ENCODE data around the gene SPON1. TPM values are rescaled to one million over a fixed set of nuclear protein-coding genes. Genes with fewer than 3 reads are reported as not detected.

The SPON1 gene
- total and polyA plus RNA-seq, 2 of the 8 experiments (the other 6 are each of a cell fraction or from before 2014, with no cell fraction given): 1.5 to 5.4 TPM

GRCh38 chr11:14102766-14103165 is 140.2 kb downstream of the SPON1 start:
- Histone ChIP-seq H3K4me2 (ENCODE audit: insufficient read depth in 1 of 2, low read depth in 2 of 2, low read length in 2 of 2) (no peak overlapping the region), H3K14ac (ENCODE audit: insufficient read length) (no peak overlapping the region), H3K9ac (replicated peaks in 1 of 4; ENCODE audit: extremely low read depth in 1 of 4, low read depth in 3 of 4, low read length in 3 of 4) (no peak overlapping the region), H4K20me1 (replicated peaks in 1 of 2; ENCODE audit: control insufficient read depth in 1 of 2, insufficient read depth in 2 of 2, low read length in 2 of 2) (no peaks in the 10 kb centered on the region), H3K4me1 (replicated peaks in 1 of 4; ENCODE audit: control insufficient read depth in 3 of 4, insufficient read depth in 4 of 4, low read length in 3 of 4) (peaks cover 0 to 3% (median 0%) of the 10 kb centered on the region in 4 experiments; a peak in 1 of 7 replicates), H3K27me3 (replicated peaks in 1 of 4; ENCODE audit: control insufficient read depth in 3 of 4, extremely low read depth in 1 of 4, insufficient read depth in 3 of 4, low read length in 3 of 4) (no peaks in the 10 kb centered on the region), H2AFZ (ENCODE audit: low read length) (no peak overlapping the region), H4K8ac (ENCODE audit: extremely low read depth, insufficient read depth, low read length) (no peak overlapping the region), H3K79me2 (ENCODE audit: control insufficient read depth in 1 of 2, insufficient read depth in 2 of 2, low read length in 2 of 2) (no peaks in the 10 kb centered on the region), H3K18ac (ENCODE audit: extremely low read depth, low read length) (no peak overlapping the region), H2BK12ac (ENCODE audit: low read depth, low read length) (no peak overlapping the region), H3K79me1 (ENCODE audit: low read depth, low read length) (no peaks in the 10 kb centered on the region), H3K4ac (replicated peaks; ENCODE audit: insufficient read length, low read depth, low read length) (no peak overlapping the region), H2BK120ac (replicated peaks; ENCODE audit: low read depth, low read length) (no peak overlapping the region), H3K4me3 (ENCODE audit: extremely low read depth in 1 of 4, insufficient read depth in 2 of 4, low read depth in 3 of 4, low read length in 4 of 4) (no peak overlapping the region), H3K27ac (ENCODE audit: low read depth, low read length) (no peak overlapping the region), H4K5ac (ENCODE audit: insufficient read length, low read depth, low read length) (no peak overlapping the region), H2BK5ac (ENCODE audit: low read depth, low read length) (no peak overlapping the region), H3K23me2 (ENCODE audit: low read depth, low read length) (no peaks in the 10 kb centered on the region), H4K91ac (replicated peaks; ENCODE audit: insufficient read length, low read length) (no peak overlapping the region), H3K9me3 (ENCODE audit: insufficient read depth in 2 of 2, low read depth in 1 of 2, low read length in 1 of 2) (no peaks in the 10 kb centered on the region), H2AK5ac (ENCODE audit: low read depth, low read length) (no peak overlapping the region), H3K23ac (ENCODE audit: insufficient read length) (no peak overlapping the region), H2BK15ac (ENCODE audit: low read length) (no peak overlapping the region), H3K36me3 (ENCODE audit: control insufficient read depth in 2 of 4, insufficient read depth in 4 of 4, low read length in 3 of 4) (no peaks in the 10 kb centered on the region), H2BK20ac (ENCODE audit: low read length) (no peak overlapping the region), H3K56ac (replicated peaks; ENCODE audit: insufficient read length, low read depth, low read length) (no peak overlapping the region)
- ChIA-PET POLR2A (ENCODE audit: partially characterized antibody) (no interaction called here), CTCF (ENCODE audit: partially characterized antibody) (no interaction called here)
- no peak for FAIRE-seq
- DNase-seq (ENCODE audit: low read depth in 1 of 2, low spot score in 2 of 2): no peak
- WGBS, 2 experiments (ENCODE audit: extremely low coverage in 1 of 2, insufficient coverage in 1 of 2, insufficient read length in 1 of 2, insufficient replicate concordance in 2 of 2, low coverage in 1 of 2, low lambda C conversion rate in 2 of 2, missing lambda C conversion rate in 1 of 2): 91% methylated on average over 4 of the region's 4 CpGs; no CpG with 5 or more reads in 1 of the 2 experiments
- no peak for TF ChIP-seq BCL11A (IDR thresholded peaks at IDR 0.05; ENCODE audit: low read depth in 2 of 2, low read length in 2 of 2)
- no peak for TF ChIP-seq HDAC6 (IDR thresholded peaks at IDR 0.05; ENCODE audit: low read depth, low read length)
- TF ChIP-seq CBX5 (IDR thresholded peaks at IDR 0.05; ENCODE audit: low read depth, low read length): no peak
- no peak for TF ChIP-seq SP2 (IDR thresholded peaks at IDR 0.05; ENCODE audit: low read length)
- TF ChIP-seq, protein P1, sequence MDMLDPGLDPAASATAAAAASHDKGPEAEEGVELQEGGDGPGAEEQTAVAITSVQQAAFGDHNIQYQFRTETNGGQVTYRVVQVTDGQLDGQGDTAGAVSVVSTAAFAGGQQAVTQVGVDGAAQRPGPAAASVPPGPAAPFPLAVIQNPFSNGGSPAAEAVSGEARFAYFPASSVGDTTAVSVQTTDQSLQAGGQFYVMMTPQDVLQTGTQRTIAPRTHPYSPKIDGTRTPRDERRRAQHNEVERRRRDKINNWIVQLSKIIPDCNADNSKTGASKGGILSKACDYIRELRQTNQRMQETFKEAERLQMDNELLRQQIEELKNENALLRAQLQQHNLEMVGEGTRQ (IDR thresholded peaks at IDR 0.05; ENCODE audit: low read length): no peak
- TF ChIP-seq CBX8 (IDR thresholded peaks at IDR 0.05; ENCODE audit: borderline replicate concordance, low read depth, low read length): no peak
- TF ChIP-seq KDM4A (IDR thresholded peaks at IDR 0.05; ENCODE audit: low read depth, low read length, severe bottlenecking): no peak
- no peak for TF ChIP-seq MAX (IDR thresholded peaks at IDR 0.05)
- TF ChIP-seq SRF (IDR thresholded peaks at IDR 0.05; ENCODE audit: low read depth, low read length): no peak
- TF ChIP-seq YY1 (IDR thresholded peaks at IDR 0.05; ENCODE audit: low read depth, low read length): no peak
- no peak for TF ChIP-seq BRCA1 (IDR thresholded peaks at IDR 0.05; ENCODE audit: low read depth, low read length)
- TF ChIP-seq PHF8 (conservative IDR thresholded peaks at IDR 0.05; ENCODE audit: low read depth, low read length): no peak
